SK-N-SH treated with all-trans-retinoic acid at 6 μM for 48 hours (cell line): Measurements from ENCODE around the gene TPBG.

ENCODE experiments used
- ARNTL ChIP-seq: fragments of 450-650 bp; formaldehyde crosslinking; IDR thresholded peaks from 2 replicates; pipeline ENCODE4 v1.5.0; 2020; ENCODE audit warnings: low read depth, mild to moderate bottlenecking, moderate library complexity, borderline replicate concordance
- CREB5 ChIP-seq: fragments of 250-450 bp; sonication (Bioruptor Pico); IDR thresholded peaks from 2 replicates; pipeline ENCODE4 v1.5.1; 2020; ENCODE audit warnings: low read depth, mild to moderate bottlenecking, moderate library complexity
- ESRRG ChIP-seq: fragments of 250-450 bp; sonication (Bioruptor Pico); IDR thresholded peaks from 2 replicates; pipeline ENCODE4 v1.6.1; 2021; ENCODE audit warnings: mild to moderate bottlenecking
- OSR1 ChIP-seq: fragments of 250-450 bp; sonication (Bioruptor Pico); IDR thresholded peaks from 2 replicates; pipeline ENCODE4 v1.8.0; 2022; ENCODE audit warnings: moderate library complexity, mild to moderate bottlenecking, inconsistent platforms
- PATZ1 ChIP-seq: fragments of 250-450 bp; sonication (Bioruptor Pico); IDR thresholded peaks from 2 replicates; pipeline ENCODE4 v1.8.0; 2020; ENCODE audit warnings: mild to moderate bottlenecking, moderate library complexity, borderline replicate concordance
- POU6F1 ChIP-seq: fragments of 250-450 bp; sonication (Bioruptor Pico); IDR thresholded peaks from 2 replicates; pipeline ENCODE4 v1.8.0; 2021; ENCODE audit warnings: low read depth, mild to moderate bottlenecking, moderate library complexity, borderline replicate concordance
- RARB ChIP-seq: fragments of 250-450 bp; sonication (Bioruptor Pico); IDR thresholded peaks from 2 replicates; pipeline ENCODE4 v1.8.0; 2021; ENCODE audit warnings: mild to moderate bottlenecking, moderate library complexity
- TOX ChIP-seq: fragments of 250-450 bp; sonication (Bioruptor Pico); IDR thresholded peaks from 2 replicates; pipeline ENCODE4 v1.8.0; 2021; ENCODE audit warnings: mild to moderate bottlenecking, moderate library complexity, borderline replicate concordance
- ZC3H10 ChIP-seq: fragments of 250-450 bp; sonication (Bioruptor Pico); IDR thresholded peaks from 2 replicates; pipeline ENCODE4 v1.5.1; 2021; ENCODE audit warnings: mild to moderate bottlenecking, moderate library complexity
- ZFP3 ChIP-seq: fragments of 250-450 bp; sonication (Bioruptor Pico); IDR thresholded peaks from 2 replicates; pipeline ENCODE4 v1.5.0; 2020; ENCODE audit warnings: mild to moderate bottlenecking, moderate library complexity
- ZFP30 ChIP-seq: fragments of 450-650 bp; formaldehyde crosslinking; IDR thresholded peaks from 2 replicates; pipeline ENCODE4 v1.5.0; 2022; ENCODE audit warnings: mild to moderate bottlenecking, moderate library complexity

- no peak for TF ChIP-seq CREB5 (CRISPR knock-in tag)
- no peak for TF ChIP-seq ZFP30
- no peak for TF ChIP-seq PATZ1 (CRISPR knock-in tag)
- no peak for TF ChIP-seq POU6F1
- TF ChIP-seq ARNTL, result no peak
- no peak for TF ChIP-seq ZC3H10 (CRISPR knock-in tag)
- TF ChIP-seq ZFP3 (CRISPR knock-in tag), result no peak
- TF ChIP-seq TOX (CRISPR knock-in tag), result no peak
- TF ChIP-seq ESRRG, result no peak
- no peak for TF ChIP-seq RARB
- TF ChIP-seq OSR1 (CRISPR knock-in tag), result no peak
Observed at GRCh38 chr6:82374516-82374915, 10.9 kb downstream of the TPBG start.
